ENCODE measurements around the gene JMJD6.

DNA sequence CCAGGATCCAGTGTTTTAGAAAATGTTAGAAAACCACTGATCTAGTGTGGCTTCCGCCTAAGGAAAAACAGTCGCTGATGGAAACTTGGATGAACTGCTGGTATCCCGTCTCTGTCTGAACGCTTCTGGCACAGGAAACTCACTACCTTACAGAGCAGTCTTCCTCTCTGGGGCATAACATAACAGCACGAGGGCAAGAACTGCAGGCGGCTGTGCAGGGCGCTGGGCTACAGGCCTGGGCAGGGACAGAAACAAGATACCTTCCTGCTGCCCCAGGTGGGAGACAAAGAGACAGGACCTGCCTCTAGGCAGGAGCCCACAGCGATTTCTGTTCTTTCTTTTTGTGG is 26.2 kb downstream of the JMJD6 start:
- TF ChIP-seq, protein P1, sequence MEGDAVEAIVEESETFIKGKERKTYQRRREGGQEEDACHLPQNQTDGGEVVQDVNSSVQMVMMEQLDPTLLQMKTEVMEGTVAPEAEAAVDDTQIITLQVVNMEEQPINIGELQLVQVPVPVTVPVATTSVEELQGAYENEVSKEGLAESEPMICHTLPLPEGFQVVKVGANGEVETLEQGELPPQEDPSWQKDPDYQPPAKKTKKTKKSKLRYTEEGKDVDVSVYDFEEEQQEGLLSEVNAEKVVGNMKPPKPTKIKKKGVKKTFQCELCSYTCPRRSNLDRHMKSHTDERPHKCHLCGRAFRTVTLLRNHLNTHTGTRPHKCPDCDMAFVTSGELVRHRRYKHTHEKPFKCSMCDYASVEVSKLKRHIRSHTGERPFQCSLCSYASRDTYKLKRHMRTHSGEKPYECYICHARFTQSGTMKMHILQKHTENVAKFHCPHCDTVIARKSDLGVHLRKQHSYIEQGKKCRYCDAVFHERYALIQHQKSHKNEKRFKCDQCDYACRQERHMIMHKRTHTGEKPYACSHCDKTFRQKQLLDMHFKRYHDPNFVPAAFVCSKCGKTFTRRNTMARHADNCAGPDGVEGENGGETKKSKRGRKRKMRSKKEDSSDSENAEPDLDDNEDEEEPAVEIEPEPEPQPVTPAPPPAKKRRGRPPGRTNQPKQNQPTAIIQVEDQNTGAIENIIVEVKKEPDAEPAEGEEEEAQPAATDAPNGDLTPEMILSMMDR (optimal IDR thresholded peaks at IDR 0.05 in 1 of 3, IDR thresholded peaks at IDR 0.05 in 1 of 3, conservative IDR thresholded peaks at IDR 0.05 in 1 of 3; ENCODE audit: extremely low read depth in 1 of 3, insufficient read depth in 2 of 3, low read length in 3 of 3) = no peak
- no peak for TF ChIP-seq EZH2 (IDR thresholded peaks at IDR 0.05; ENCODE audit: low read length)
